Liver (tissue), 3 donors: ENCODE measurements around the gene LPP.

Experiments
- EGR1 ChIP-seq, 2 donors: IDR thresholded peaks; 2 replicates each; pipeline ENCODE4 v1.6.1; 2016 to 2018; ENCODE audit warnings: antibody characterized with exemption in 2 of 2, low read depth in 2 of 2
- FOXA1 ChIP-seq: IDR thresholded peaks from 2 replicates; pipeline ENCODE4 v1.6.1; 2016; ENCODE audit warnings: antibody characterized with exemption
- GABPA ChIP-seq, 2 donors: IDR thresholded peaks in 1 of 2; conservative IDR thresholded peaks in 1 of 2; 2 replicates each; pipeline ENCODE4 v1.6.1; 2016; ENCODE audit warnings: antibody characterized with exemption in 2 of 2, mild to moderate bottlenecking in 1 of 2, moderate library complexity in 1 of 2
- JUND ChIP-seq, 2 donors: IDR thresholded peaks; 2 replicates each; pipeline ENCODE4 v1.6.1; 2016; ENCODE audit warnings: antibody characterized with exemption in 2 of 2
- NR2F2 ChIP-seq: IDR thresholded peaks from 2 replicates; pipeline ENCODE4 v1.6.1; 2016; ENCODE audit warnings: antibody characterized with exemption
- RAD21 ChIP-seq, 2 donors: IDR thresholded peaks; 2 replicates each; pipeline ENCODE4 v1.6.1; 2016; ENCODE audit warnings: antibody characterized with exemption in 2 of 2, mild to moderate bottlenecking in 2 of 2
- RXRA ChIP-seq, 2 donors: IDR thresholded peaks; 2 replicates each; pipeline ENCODE4 v1.6.1; 2017 to 2018; ENCODE audit warnings: antibody characterized with exemption in 2 of 2, mild to moderate bottlenecking in 1 of 2
- TAF1 ChIP-seq: conservative IDR thresholded peaks from 2 replicates; pipeline ENCODE4 v1.6.1; 2016; ENCODE audit warnings: antibody characterized with exemption, mild to moderate bottlenecking
- YY1 ChIP-seq: IDR thresholded peaks from 2 replicates; pipeline ENCODE4 v1.6.1; 2016; ENCODE audit warnings: antibody characterized with exemption, mild to moderate bottlenecking
- TF ChIP-seq, protein P1 (sequence below): fragments of 150-350 bp; IDR thresholded peaks from 2 replicates; pipeline ENCODE4 v1.5.1; 2017; ENCODE audit warnings: improper control_type of control experiment, low read depth, low read length; ENCODE audit not compliant: missing input control
- TF ChIP-seq, protein P2 (sequence below): IDR thresholded peaks from 2 replicates; pipeline ENCODE4 v1.6.1; 2016; ENCODE audit warnings: antibody characterized with exemption
- TF ChIP-seq, protein P3 (sequence below): IDR thresholded peaks from 2 replicates; pipeline ENCODE4 v1.6.1; 2016; ENCODE audit warnings: antibody characterized with exemption
- TF ChIP-seq, protein P4 (sequence below): IDR thresholded peaks from 2 replicates; pipeline ENCODE4 v1.6.1; 2016; ENCODE audit warnings: antibody characterized with exemption, mild to moderate bottlenecking
- donor health status: healthy.
- donor health status: healthy.

DNA sequence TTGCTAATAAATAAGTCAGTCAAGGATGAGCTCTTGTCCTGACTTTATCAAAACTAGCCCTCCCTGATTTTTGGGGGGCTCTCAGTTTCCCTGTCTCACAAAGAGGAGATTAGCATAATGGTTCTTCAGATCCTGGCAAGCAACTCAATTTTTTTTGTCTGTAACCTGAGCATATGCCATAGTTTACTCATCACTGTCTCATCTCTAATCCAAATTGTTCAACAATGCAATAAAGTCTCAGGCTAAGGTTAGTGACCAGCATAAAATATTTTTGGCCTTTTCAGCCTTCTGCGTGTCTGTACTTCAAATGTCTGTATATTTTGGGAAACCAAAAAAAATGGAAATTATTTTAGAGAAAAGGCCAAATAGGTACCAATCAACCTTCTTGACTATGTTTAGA is 552.2 kb downstream of the LPP start:
- TF ChIP-seq, protein P1, sequence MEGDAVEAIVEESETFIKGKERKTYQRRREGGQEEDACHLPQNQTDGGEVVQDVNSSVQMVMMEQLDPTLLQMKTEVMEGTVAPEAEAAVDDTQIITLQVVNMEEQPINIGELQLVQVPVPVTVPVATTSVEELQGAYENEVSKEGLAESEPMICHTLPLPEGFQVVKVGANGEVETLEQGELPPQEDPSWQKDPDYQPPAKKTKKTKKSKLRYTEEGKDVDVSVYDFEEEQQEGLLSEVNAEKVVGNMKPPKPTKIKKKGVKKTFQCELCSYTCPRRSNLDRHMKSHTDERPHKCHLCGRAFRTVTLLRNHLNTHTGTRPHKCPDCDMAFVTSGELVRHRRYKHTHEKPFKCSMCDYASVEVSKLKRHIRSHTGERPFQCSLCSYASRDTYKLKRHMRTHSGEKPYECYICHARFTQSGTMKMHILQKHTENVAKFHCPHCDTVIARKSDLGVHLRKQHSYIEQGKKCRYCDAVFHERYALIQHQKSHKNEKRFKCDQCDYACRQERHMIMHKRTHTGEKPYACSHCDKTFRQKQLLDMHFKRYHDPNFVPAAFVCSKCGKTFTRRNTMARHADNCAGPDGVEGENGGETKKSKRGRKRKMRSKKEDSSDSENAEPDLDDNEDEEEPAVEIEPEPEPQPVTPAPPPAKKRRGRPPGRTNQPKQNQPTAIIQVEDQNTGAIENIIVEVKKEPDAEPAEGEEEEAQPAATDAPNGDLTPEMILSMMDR: no peak
- TF ChIP-seq GABPA (IDR thresholded peaks at IDR 0.05 in 1 of 2, conservative IDR thresholded peaks at IDR 0.05 in 1 of 2): no peak
- TF ChIP-seq, protein P2, sequence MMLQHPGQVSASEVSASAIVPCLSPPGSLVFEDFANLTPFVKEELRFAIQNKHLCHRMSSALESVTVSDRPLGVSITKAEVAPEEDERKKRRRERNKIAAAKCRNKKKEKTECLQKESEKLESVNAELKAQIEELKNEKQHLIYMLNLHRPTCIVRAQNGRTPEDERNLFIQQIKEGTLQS: no peak
- no peak for TF ChIP-seq EGR1 (IDR thresholded peaks at IDR 0.05; ENCODE audit: low read depth in 2 of 2)
- TF ChIP-seq, protein P3, sequence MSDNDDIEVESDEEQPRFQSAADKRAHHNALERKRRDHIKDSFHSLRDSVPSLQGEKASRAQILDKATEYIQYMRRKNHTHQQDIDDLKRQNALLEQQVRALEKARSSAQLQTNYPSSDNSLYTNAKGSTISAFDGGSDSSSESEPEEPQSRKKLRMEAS: no peak
- TF ChIP-seq YY1: no peak
- TF ChIP-seq, protein P4, sequence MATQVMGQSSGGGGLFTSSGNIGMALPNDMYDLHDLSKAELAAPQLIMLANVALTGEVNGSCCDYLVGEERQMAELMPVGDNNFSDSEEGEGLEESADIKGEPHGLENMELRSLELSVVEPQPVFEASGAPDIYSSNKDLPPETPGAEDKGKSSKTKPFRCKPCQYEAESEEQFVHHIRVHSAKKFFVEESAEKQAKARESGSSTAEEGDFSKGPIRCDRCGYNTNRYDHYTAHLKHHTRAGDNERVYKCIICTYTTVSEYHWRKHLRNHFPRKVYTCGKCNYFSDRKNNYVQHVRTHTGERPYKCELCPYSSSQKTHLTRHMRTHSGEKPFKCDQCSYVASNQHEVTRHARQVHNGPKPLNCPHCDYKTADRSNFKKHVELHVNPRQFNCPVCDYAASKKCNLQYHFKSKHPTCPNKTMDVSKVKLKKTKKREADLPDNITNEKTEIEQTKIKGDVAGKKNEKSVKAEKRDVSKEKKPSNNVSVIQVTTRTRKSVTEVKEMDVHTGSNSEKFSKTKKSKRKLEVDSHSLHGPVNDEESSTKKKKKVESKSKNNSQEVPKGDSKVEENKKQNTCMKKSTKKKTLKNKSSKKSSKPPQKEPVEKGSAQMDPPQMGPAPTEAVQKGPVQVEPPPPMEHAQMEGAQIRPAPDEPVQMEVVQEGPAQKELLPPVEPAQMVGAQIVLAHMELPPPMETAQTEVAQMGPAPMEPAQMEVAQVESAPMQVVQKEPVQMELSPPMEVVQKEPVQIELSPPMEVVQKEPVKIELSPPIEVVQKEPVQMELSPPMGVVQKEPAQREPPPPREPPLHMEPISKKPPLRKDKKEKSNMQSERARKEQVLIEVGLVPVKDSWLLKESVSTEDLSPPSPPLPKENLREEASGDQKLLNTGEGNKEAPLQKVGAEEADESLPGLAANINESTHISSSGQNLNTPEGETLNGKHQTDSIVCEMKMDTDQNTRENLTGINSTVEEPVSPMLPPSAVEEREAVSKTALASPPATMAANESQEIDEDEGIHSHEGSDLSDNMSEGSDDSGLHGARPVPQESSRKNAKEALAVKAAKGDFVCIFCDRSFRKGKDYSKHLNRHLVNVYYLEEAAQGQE: no peak
- TF ChIP-seq RAD21 (IDR thresholded peaks at IDR 0.05): no peak
- TF ChIP-seq FOXA1: no peak
- TF ChIP-seq RXRA (IDR thresholded peaks at IDR 0.05): no peak
- no peak for TF ChIP-seq JUND (IDR thresholded peaks at IDR 0.05)
- no peak for TF ChIP-seq NR2F2
- no peak for TF ChIP-seq TAF1
